ENCODE measurements around the gene CCDC197. TPM values are rescaled to one million over a fixed set of nuclear protein-coding genes. Genes with fewer than 3 reads are reported as not detected.
A peak's percentile ranks its signal among the peaks of the same experiment; 100 is the strongest.

Gene CCDC197
- not detected in 2 replicates for total RNA-seq (2014; rRNA removed; shearing (Covaris generic))

- DNase-seq (ENCODE audit: low spot score), result no peak
These were observed at the start of gene CCDC197 for GRCh38 chr14:93997082-93997481. Gene CCDC197, plus strand, starts transcription at chr14:93997301. Its CDS starts 831 bp downstream, at chr14:93998132.

- no peak for DNase-seq (ENCODE audit: low spot score)
These were observed 47.5 kb upstream of the CCDC197 start for GRCh38 chr14:93949511-93950075.

- DNase-seq (ENCODE audit: low spot score), result no peak
These were observed 46.0 kb upstream of the CCDC197 start for GRCh38 chr14:93950948-93951634.

GRCh38 chr14:93951635-93952540 lies 45.2 kb upstream of the CCDC197 start:
- no peak for DNase-seq (ENCODE audit: low spot score)

- no peak for DNase-seq (ENCODE audit: low spot score)
These were observed 44.3 kb upstream of the CCDC197 start for GRCh38 chr14:93952829-93953228.

GRCh38 chr14:93953263-93953662 lies 43.8 kb upstream of the CCDC197 start:
- no peak for DNase-seq (ENCODE audit: low spot score)

GRCh38 chr14:93953739-93954515 lies 43.2 kb upstream of the CCDC197 start:
- no peak for DNase-seq (ENCODE audit: low spot score)

DNA sequence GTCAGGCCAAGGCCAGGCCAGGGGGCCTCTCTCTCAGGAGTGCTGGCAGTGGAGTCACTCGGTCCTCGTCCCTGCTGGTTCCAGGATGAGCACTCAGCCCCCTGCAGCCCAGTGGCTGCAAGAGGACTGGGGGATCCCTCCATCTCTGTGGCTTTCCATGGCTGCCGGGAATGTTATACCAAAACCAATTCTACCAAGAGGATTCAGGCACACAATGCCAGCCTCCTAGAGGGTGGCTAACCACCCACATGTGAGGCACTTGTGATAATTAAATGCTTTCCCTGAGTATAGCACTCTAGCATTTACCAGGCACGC lies 42.6 kb upstream of the CCDC197 start:
- DNase-seq (ENCODE audit: low spot score), result no peak

DNA sequence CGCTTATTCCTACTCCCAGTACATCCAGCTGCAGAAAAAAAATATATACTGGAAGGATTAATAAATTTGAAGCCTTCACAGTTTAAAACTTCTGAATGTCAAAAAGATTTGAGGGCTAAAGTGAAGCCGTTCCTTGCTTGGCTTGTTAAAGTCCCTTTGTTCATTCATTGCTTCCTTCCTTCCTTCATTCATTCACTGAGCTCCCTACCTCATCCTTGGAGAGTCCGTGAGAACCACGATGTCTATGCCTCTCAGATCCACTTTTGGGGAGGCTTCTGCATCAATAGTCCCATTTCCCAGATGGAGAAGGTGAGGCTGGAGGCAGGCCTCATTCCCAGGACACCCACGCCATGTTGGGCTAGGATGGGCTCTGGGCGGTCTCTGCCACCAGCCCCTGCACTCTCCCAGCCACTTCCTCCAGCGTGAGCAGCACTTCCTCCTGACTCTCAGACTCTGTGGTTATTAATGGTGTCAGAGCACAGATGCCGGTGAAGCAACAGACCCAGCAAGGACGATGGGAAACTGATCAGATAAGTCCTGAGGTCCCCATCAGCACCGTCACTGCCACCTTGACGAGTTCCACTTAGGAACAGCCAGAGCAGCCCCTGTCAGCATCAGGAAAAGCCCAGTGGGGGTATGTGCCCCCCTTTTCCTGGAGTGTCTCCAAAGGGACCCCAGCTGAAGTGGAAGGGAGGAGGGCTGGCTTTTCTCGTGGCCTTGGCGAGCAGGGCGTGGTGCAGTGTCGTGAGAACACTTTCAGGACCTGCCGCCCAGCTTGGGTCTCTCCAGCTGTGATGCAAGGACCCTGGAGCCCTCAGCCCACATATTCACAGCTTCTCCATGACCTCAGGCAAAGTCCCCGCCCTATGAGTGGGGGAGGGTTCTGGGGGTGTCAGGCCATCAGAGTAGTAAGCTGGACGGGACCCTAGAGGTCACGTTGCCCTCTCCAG lies 41.9 kb upstream of the CCDC197 start:
- no peak for DNase-seq (ENCODE audit: low spot score)

GRCh38 chr14:93955850-93956481 lies 41.1 kb upstream of the CCDC197 start:
- no peak for DNase-seq (ENCODE audit: low spot score)

GRCh38 chr14:93956514-93957332 lies 40.4 kb upstream of the CCDC197 start:
- no peak for DNase-seq (ENCODE audit: low spot score)

GRCh38 chr14:93957333-93957710 lies 39.8 kb upstream of the CCDC197 start:
- no peak for DNase-seq (ENCODE audit: low spot score)

DNA sequence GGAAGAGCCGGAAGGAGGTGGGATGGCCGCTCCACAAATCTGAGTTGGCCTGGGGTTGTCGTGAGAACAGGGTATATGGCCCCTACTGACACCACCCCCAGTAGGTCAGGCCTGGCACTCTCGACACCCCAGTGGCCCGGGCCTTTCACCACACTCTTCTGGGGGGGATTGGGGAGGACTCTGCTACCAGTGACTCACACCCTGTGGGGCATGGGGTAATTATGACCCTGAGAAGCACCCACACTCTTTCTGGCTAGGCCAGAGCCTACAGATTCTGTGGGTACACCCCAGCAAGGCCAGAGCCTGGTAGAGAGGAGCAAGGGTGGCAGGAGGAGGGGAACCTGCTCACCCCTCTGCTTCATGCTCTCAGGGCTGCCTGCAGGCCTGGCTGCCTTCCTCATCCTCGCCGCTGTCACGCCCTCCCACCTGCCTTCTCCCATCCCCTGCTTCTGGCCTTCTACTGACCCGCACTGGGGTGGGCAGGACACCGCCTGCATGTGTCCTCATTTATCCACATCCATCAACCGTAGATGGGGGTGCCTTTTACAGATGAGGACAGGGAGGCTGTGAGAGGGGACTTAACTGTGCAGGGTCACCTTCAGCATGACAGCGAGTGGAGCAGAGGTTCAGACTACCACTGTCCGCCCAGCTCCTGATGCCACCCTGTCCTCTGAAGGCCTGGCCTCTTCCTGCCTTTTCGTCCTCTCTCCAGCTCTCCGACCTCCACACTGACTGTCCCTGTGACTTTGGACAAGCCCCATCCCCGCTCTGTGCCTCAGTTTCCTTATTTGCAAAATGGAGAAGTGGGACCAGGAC lies 39.1 kb upstream of the CCDC197 start:
- DNase-seq (ENCODE audit: low spot score), result no peak

DNA sequence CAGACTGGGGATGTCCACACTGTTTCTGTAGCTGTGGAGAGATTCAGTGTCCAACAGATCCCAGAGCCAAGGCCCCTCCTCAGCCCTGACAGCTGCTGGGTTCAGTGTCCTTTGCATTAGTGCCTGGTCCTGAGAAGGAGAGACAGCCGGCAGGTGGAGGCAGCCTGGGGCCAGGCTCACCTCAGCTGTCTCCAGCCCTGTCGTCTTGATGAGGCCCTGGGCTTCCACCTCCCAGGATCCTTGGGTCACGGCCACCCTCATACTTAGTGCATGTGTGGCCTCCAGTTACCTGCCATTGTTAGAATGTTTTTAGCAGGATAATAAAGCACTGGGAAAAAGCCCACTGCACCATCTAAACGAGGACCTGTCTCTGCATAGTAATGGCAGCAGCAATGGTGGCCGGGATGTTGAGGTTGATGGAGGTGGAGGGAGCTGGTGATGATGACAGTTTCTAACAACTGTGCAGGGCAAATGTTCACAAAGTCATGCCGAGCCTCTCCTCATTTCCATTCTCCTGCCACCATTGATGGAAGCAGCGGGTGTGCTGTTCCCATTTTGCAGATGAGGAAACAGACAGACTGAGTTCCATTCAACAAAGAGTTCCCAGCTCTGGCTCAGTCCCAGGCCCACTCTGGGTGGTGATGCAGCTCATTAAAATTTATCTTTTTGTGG lies 38.4 kb upstream of the CCDC197 start:
- DNase-seq (ENCODE audit: low spot score), result no peak

- peak; percentile 96 for DNase-seq (ENCODE audit: low spot score)
These were observed 37.6 kb upstream of the CCDC197 start for GRCh38 chr14:93959239-93960107.

- no peak for DNase-seq (ENCODE audit: low spot score)
These were observed 37.0 kb upstream of the CCDC197 start for GRCh38 chr14:93960108-93960475.

- no peak for DNase-seq (ENCODE audit: low spot score)
These were observed 36.2 kb upstream of the CCDC197 start for GRCh38 chr14:93960774-93961438.
